ENCODE data around the gene PLAC1. TPM values are rescaled to one million over a fixed set of nuclear protein-coding genes. Genes with fewer than 3 reads are reported as not detected.

The PLAC1 gene
- total RNA-seq, 1 experiment from 2014 or later = 0.91 TPM

- no peaks in the 10 kb centered on the region for H3K9me3 Mint-ChIP-seq (ENCODE audit: unreplicated experiment)
- peaks cover 16% of the 10 kb centered on the region for H3K27me3 Mint-ChIP-seq (ENCODE audit: insufficient read depth, unreplicated experiment)
- TF ChIP-seq CTCF (IDR thresholded peaks at IDR 0.05; ENCODE audit: unreplicated experiment) = no peak
- ChIA-PET POLR2A (no interaction called here), CTCF (no interaction called here)
- no peak for DNase-seq (ENCODE audit: unreplicated experiment)
- peaks cover 9% of the 10 kb centered on the region for H3K4me1 Mint-ChIP-seq (ENCODE audit: insufficient read depth, unreplicated experiment)
- TSS peak; percentile 54 for BruUV-seq (replicated peaks)
- H3K36me3 Mint-ChIP-seq (ENCODE audit: insufficient read depth, unreplicated experiment) = peaks cover 5% of the 10 kb centered on the region
- H3K4me3 Mint-ChIP-seq (ENCODE audit: unreplicated experiment) = peak overlapping the region; percentile 98
- H3K27ac Mint-ChIP-seq (ENCODE audit: low read depth, unreplicated experiment) = peak overlapping the region; percentile 76
- intact Hi-C loops (cut with micrococcal nuclease) = no loop called here
These were observed 109.7 kb downstream of the PLAC1 start for GRCh38 chrX:134548257-134549201.

GRCh38 chrX:134547047-134547679, 111.1 kb downstream of the PLAC1 start:
- no peak for TF ChIP-seq CTCF (IDR thresholded peaks at IDR 0.05; ENCODE audit: unreplicated experiment)
- intact Hi-C loops (cut with micrococcal nuclease) = no loop called here
- no TSS peak for BruUV-seq (replicated peaks)
- Mint-ChIP-seq H3K4me3 (ENCODE audit: unreplicated experiment) (peak overlapping the region; percentile 98), H3K27ac (ENCODE audit: low read depth, unreplicated experiment) (no peak overlapping the region), H3K9me3 (ENCODE audit: unreplicated experiment) (no peaks in the 10 kb centered on the region), H3K4me1 (ENCODE audit: insufficient read depth, unreplicated experiment) (peaks cover 20% of the 10 kb centered on the region), H3K27me3 (ENCODE audit: insufficient read depth, unreplicated experiment) (peaks cover 12% of the 10 kb centered on the region), H3K36me3 (ENCODE audit: insufficient read depth, unreplicated experiment) (peaks cover 5% of the 10 kb centered on the region)
- no peak for DNase-seq (ENCODE audit: unreplicated experiment)
- ChIA-PET POLR2A (no interaction called here), CTCF (interaction anchor here (0.5 kb wide), 2 partner anchors 64 to 171 kb away, joined by 3 read pairs; no protein-coding TSS in a partner anchor)

GRCh38 chrX:134546187-134546586, 112.1 kb downstream of the PLAC1 start:
- Mint-ChIP-seq H3K27me3 (ENCODE audit: insufficient read depth, unreplicated experiment) (peaks cover 17% of the 10 kb centered on the region), H3K4me1 (ENCODE audit: insufficient read depth, unreplicated experiment) (peaks cover 20% of the 10 kb centered on the region), H3K27ac (ENCODE audit: low read depth, unreplicated experiment) (no peak overlapping the region), H3K4me3 (ENCODE audit: unreplicated experiment) (no peak overlapping the region), H3K36me3 (ENCODE audit: insufficient read depth, unreplicated experiment) (peaks cover 5% of the 10 kb centered on the region), H3K9me3 (ENCODE audit: unreplicated experiment) (no peaks in the 10 kb centered on the region)
- BruUV-seq (replicated peaks) = no TSS peak
- ChIA-PET CTCF (interaction anchor here (0.5 kb wide), 1 partner anchor 137 kb away, joined by 3 read pairs; no protein-coding TSS in a partner anchor), POLR2A (no interaction called here)
- intact Hi-C loops (cut with micrococcal nuclease) = no loop called here
- no peak for DNase-seq (ENCODE audit: unreplicated experiment)
- TF ChIP-seq CTCF (IDR thresholded peaks at IDR 0.05; ENCODE audit: unreplicated experiment) = no peak

GRCh38 chrX:134545510-134545909, 112.8 kb downstream of the PLAC1 start:
- H3K27ac Mint-ChIP-seq (ENCODE audit: low read depth, unreplicated experiment) = no peak overlapping the region
- TF ChIP-seq CTCF (IDR thresholded peaks at IDR 0.05; ENCODE audit: unreplicated experiment) = no peak
- DNase-seq (ENCODE audit: unreplicated experiment) = no peak
- BruUV-seq (replicated peaks) = no TSS peak
- peaks cover 24% of the 10 kb centered on the region for H3K27me3 Mint-ChIP-seq (ENCODE audit: insufficient read depth, unreplicated experiment)
- H3K36me3 Mint-ChIP-seq (ENCODE audit: insufficient read depth, unreplicated experiment) = peaks cover 5% of the 10 kb centered on the region
- no peak overlapping the region for H3K4me3 Mint-ChIP-seq (ENCODE audit: unreplicated experiment)
- ChIA-PET CTCF (no interaction called here), POLR2A (no interaction called here)
- no peaks in the 10 kb centered on the region for H3K9me3 Mint-ChIP-seq (ENCODE audit: unreplicated experiment)
- intact Hi-C loops (cut with micrococcal nuclease) = no loop called here
- H3K4me1 Mint-ChIP-seq (ENCODE audit: insufficient read depth, unreplicated experiment) = peaks cover 20% of the 10 kb centered on the region

Data from MCF 10A (cell line).